ENCODE measurements around the gene NELFB. TPM values are rescaled to one million over a fixed set of nuclear protein-coding genes. Genes with fewer than 3 reads are reported as not detected.

NELFB gene
- total RNA-seq, 1 experiment from 2014 or later, result 17.8 TPM

- Histone ChIP-seq H3K27ac (ENCODE audit: low read length) (no peak overlapping the region), H2AFZ (ENCODE audit: low read length) (no peak overlapping the region), H3K27me3 (ENCODE audit: low read length) (no peaks in the 10 kb centered on the region), H3K79me2 (ENCODE audit: low read length) (no peaks in the 10 kb centered on the region), H3K4me2 (ENCODE audit: low read depth, low read length, poor library complexity, severe bottlenecking) (no peak overlapping the region), H3K36me3 (ENCODE audit: insufficient read depth, low read length) (no peaks in the 10 kb centered on the region), H3K4me1 (ENCODE audit: low read length) (peaks cover 10% of the 10 kb centered on the region), H3K9ac (ENCODE audit: low read length) (no peak overlapping the region), H3K4me3 (ENCODE audit: low read length) (no peak overlapping the region), H3K9me3 (ENCODE audit: low read length) (no peaks in the 10 kb centered on the region), H3K9me2 (replicated peaks; ENCODE audit: insufficient read depth, low read length) (no peaks in the 10 kb centered on the region), H4K20me1 (ENCODE audit: insufficient read depth, low read depth, low read length) (no peaks in the 10 kb centered on the region)
- no peak for DNase-seq
Measured at GRCh38 chr9:137317021-137317717, 62.0 kb downstream of the NELFB start.

DNA sequence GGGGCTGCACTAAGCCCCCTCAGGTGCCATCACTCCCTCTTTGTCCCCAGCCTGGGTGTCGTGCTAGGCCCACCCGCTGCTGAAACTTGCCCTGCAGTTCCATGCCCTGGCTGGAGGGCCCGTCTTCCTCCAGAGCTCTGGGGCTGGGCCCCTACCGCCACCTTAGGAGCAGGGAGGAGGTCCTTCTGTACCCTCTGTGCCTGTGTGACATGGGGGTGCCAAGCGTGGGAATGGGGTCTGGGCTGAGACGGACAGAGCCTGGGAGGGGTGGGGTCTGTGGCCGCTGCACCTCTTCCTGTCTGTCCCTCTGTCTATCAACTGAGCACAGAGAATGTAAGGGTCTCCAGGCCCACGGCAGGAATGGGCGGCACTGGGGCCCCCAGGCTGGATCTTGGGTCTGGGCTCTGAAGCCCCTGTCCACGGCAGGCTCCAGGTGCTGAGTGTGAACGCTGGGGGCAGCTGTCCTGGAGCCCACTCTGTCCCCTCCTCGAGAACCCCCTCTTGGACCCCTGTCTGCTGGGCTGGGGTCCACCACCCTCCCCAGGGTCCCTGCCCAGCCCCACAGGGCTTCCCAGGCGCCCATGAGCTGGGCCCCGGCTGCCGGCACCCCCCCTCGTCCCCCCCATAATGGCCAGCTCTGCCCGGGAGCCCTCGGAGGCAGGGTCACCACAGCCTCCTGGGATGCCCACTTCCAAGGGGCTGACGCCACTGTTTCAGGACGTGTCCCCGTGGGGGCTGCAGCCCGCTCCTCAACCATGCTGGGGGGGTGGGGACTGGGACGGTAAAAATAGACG is 62.8 kb downstream of the NELFB start:
- Histone ChIP-seq H3K27me3 (ENCODE audit: low read length) (no peaks in the 10 kb centered on the region), H3K36me3 (ENCODE audit: insufficient read depth, low read length) (no peaks in the 10 kb centered on the region), H2AFZ (ENCODE audit: low read length) (no peak overlapping the region), H3K9ac (ENCODE audit: low read length) (no peak overlapping the region), H3K9me2 (replicated peaks; ENCODE audit: insufficient read depth, low read length) (no peaks in the 10 kb centered on the region), H4K20me1 (ENCODE audit: insufficient read depth, low read depth, low read length) (no peaks in the 10 kb centered on the region), H3K9me3 (ENCODE audit: low read length) (no peaks in the 10 kb centered on the region), H3K79me2 (ENCODE audit: low read length) (no peaks in the 10 kb centered on the region), H3K4me3 (ENCODE audit: low read length) (no peak overlapping the region), H3K4me2 (ENCODE audit: low read depth, low read length, poor library complexity, severe bottlenecking) (no peak overlapping the region), H3K4me1 (ENCODE audit: low read length) (peaks cover 10% of the 10 kb centered on the region), H3K27ac (ENCODE audit: low read length) (no peak overlapping the region)
- DNase-seq, result no peak

DNA sequence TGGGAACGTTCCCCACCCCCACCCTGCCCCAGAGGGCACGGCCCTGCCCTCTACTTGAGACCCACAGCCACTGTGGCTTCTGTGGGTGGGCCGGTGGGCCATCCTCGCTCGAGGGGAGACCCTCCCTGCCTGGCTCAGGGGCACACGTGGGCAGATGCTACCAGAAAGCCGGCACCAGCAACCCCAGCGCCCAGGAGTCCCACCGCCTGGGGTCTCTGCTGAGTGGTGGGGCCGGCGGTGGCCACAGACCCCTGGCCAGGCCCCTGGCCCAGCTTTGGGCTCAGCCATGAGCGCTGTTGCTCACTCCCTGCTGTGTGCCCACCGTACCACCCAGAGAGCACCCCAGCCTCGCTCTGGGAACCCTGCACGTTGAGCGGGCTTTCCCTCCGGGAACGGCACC is 63.5 kb downstream of the NELFB start:
- Histone ChIP-seq H3K4me2 (ENCODE audit: low read depth, low read length, poor library complexity, severe bottlenecking) (no peak overlapping the region), H2AFZ (ENCODE audit: low read length) (no peak overlapping the region), H3K4me3 (ENCODE audit: low read length) (no peak overlapping the region), H3K36me3 (ENCODE audit: insufficient read depth, low read length) (no peaks in the 10 kb centered on the region), H3K9me2 (replicated peaks; ENCODE audit: insufficient read depth, low read length) (no peaks in the 10 kb centered on the region), H3K27ac (ENCODE audit: low read length) (no peak overlapping the region), H4K20me1 (ENCODE audit: insufficient read depth, low read depth, low read length) (no peaks in the 10 kb centered on the region), H3K4me1 (ENCODE audit: low read length) (peaks cover 10% of the 10 kb centered on the region), H3K27me3 (ENCODE audit: low read length) (no peaks in the 10 kb centered on the region), H3K9me3 (ENCODE audit: low read length) (no peaks in the 10 kb centered on the region), H3K79me2 (ENCODE audit: low read length) (no peaks in the 10 kb centered on the region), H3K9ac (ENCODE audit: low read length) (no peak overlapping the region)
- DNase-seq, result no peak

DNA sequence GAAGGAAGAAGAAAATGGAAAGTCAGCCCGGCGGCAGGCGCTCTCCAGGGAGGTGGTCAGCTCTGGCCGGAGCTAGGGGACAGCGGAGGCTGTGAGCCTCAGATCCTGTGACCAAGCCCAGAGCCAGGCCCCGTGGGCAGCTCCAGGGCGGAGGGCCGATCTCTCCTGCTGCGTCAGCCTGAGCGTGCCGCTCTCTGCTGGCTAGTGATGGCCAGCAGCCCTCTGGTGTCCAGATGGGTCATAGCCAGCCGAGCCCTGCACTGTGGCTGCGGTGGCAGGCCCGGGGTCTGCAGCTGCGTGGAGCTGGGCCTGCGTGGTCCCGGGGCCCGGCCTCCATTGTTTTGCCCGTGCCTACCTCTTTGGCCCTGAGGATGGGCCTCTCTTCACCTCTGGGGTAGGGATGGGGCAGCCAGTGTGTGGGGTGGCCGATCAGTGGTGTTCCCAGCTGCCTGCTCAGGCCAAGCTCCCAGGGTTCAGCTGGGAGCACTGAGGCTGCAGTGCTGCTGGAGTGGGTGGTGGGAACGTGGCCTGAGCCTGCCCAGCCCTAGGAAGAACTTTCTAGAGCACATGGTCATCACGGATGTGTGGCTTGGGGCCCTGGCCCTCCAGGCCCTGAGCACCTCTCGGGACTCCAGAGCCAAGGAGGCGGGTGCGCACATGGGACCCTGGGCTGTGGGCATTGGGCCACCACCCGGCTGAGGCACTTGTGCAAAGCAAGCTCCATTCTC is 64.0 kb downstream of the NELFB start:
- Histone ChIP-seq H3K9me2 (replicated peaks; ENCODE audit: insufficient read depth, low read length) (no peaks in the 10 kb centered on the region), H3K36me3 (ENCODE audit: insufficient read depth, low read length) (no peaks in the 10 kb centered on the region), H3K27ac (ENCODE audit: low read length) (no peak overlapping the region), H3K4me2 (ENCODE audit: low read depth, low read length, poor library complexity, severe bottlenecking) (no peak overlapping the region), H3K4me3 (ENCODE audit: low read length) (no peak overlapping the region), H3K4me1 (ENCODE audit: low read length) (peaks cover 10% of the 10 kb centered on the region), H3K79me2 (ENCODE audit: low read length) (no peaks in the 10 kb centered on the region), H2AFZ (ENCODE audit: low read length) (no peak overlapping the region), H3K27me3 (ENCODE audit: low read length) (no peaks in the 10 kb centered on the region), H3K9me3 (ENCODE audit: low read length) (no peaks in the 10 kb centered on the region), H3K9ac (ENCODE audit: low read length) (no peak overlapping the region), H4K20me1 (ENCODE audit: insufficient read depth, low read depth, low read length) (no peaks in the 10 kb centered on the region)
- no peak for DNase-seq

DNA sequence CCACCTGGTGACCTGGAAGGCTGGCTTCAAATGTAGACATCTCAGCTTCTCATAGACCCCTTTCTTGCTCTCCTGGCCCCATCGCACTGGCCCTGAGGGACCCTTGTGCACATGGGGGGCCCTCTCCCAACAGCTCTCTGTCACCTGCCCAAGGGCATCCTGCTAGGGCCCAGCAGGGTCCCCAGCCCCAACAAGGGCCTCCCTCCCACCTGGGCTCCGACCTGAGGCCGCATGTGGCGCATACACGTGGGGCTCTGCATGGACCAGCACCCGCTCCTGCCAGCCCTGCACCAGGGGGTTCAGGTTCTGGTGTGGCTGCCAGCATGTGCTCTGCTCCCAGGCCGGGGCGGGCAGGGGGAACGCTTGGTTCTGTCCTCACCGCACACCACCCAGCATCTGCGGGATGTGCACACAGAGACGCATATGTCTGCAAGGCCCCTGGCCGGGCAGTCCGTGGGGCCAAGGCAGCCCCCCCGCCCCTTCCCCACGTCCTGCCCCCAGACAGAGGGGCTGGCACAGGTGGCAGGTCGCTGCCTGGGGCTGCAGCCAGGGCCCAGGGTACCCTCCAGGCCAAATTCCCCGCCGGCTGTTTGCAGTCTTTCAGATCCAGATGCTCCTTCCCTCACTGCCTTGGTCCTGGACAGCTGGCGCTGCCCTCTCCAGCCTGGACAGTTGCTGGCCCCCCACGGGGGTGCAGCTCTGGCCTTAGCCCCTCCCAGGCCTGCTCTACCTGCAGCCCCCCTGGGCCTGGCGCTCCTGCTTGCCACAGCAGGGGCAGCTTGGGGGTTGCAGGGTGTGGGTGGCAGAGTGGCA is 64.8 kb downstream of the NELFB start:
- no peaks in the 10 kb centered on the region for H3K27me3 ChIP-seq (ENCODE audit: low read length)
- H2AFZ ChIP-seq (ENCODE audit: low read length), result peak overlapping the region; percentile 66; the same call in 1 of the 2 replicates
- H3K27ac ChIP-seq (ENCODE audit: low read length), result no peak overlapping the region

GRCh38 chr9:137320555-137321384 is 65.6 kb downstream of the NELFB start:
- H2AFZ ChIP-seq (ENCODE audit: low read length), result peak overlapping the region; percentile 66
- H3K27ac ChIP-seq (ENCODE audit: low read length), result no peak overlapping the region
- H3K79me2 ChIP-seq (ENCODE audit: low read length), result no peaks in the 10 kb centered on the region
- peak overlapping the region; percentile 12; the same call in 1 of the 2 replicates for H3K4me3 ChIP-seq (ENCODE audit: low read length)
- DNase-seq, result peak; percentile 74
- H4K20me1 ChIP-seq (ENCODE audit: insufficient read depth, low read depth, low read length), result no peaks in the 10 kb centered on the region
- no peaks in the 10 kb centered on the region for H3K27me3 ChIP-seq (ENCODE audit: low read length)
- no peaks in the 10 kb centered on the region for H3K9me3 ChIP-seq (ENCODE audit: low read length)
- no peaks in the 10 kb centered on the region for H3K36me3 ChIP-seq (ENCODE audit: insufficient read depth, low read length)
- H3K9ac ChIP-seq (ENCODE audit: low read length), result peak overlapping the region; percentile 56
- H3K4me1 ChIP-seq (ENCODE audit: low read length), result peaks cover 11% of the 10 kb centered on the region
- H3K4me2 ChIP-seq (ENCODE audit: low read depth, low read length, poor library complexity, severe bottlenecking), result peak overlapping the region; percentile 41
- H3K9me2 ChIP-seq (replicated peaks; ENCODE audit: insufficient read depth, low read length), result no peaks in the 10 kb centered on the region

More for the DNA sequence above, 64.8 kb downstream of the NELFB start:
- Histone ChIP-seq H3K79me2 (ENCODE audit: low read length) (no peaks in the 10 kb centered on the region), H3K9ac (ENCODE audit: low read length) (peak overlapping the region; percentile 56; the same call in 1 of the 2 replicates), H3K36me3 (ENCODE audit: insufficient read depth, low read length) (no peaks in the 10 kb centered on the region), H3K9me3 (ENCODE audit: low read length) (no peaks in the 10 kb centered on the region), H3K4me3 (ENCODE audit: low read length) (peak overlapping the region; percentile 12; the same call in 1 of the 2 replicates), H4K20me1 (ENCODE audit: insufficient read depth, low read depth, low read length) (no peaks in the 10 kb centered on the region), H3K4me1 (ENCODE audit: low read length) (peaks cover 10% of the 10 kb centered on the region), H3K9me2 (replicated peaks; ENCODE audit: insufficient read depth, low read length) (no peaks in the 10 kb centered on the region), H3K4me2 (ENCODE audit: low read depth, low read length, poor library complexity, severe bottlenecking) (peak overlapping the region; percentile 41)
- DNase-seq, result no peak

DNA sequence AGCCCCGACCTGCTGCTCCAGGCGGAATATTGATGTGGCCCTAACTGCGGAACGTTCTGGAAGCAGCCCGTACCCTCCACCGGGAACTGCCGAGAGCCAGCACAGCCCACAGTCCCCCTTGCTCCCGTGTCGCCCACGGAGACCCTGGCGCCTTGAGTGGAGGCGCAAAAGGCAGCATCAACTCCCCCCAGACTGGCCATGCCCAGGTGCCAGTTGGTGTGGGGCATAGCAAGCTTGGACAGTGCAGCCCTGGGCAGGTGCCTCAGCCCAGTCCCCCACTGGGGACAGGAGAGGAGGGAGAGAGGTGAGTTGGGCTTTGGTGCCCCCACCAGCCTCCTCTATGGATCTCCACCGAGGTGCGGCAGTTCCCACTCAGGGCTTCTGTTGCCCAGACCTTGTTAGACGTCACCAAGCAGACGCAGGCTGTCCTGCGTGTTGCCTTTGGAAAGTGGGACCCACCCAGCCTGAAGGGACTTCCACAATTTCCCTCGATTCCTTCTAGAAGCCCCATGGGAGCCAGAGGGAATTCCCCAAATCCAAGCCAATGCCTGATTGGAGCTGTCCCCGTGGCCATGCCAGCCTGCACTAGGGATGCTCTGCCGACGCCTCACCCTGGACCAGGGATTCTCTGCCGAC is 66.7 kb downstream of the NELFB start:
- H3K36me3 ChIP-seq (ENCODE audit: insufficient read depth, low read length), result no peaks in the 10 kb centered on the region
- no peaks in the 10 kb centered on the region for H3K9me3 ChIP-seq (ENCODE audit: low read length)
- no peaks in the 10 kb centered on the region for H3K9me2 ChIP-seq (replicated peaks; ENCODE audit: insufficient read depth, low read length)
- no peak for DNase-seq
- no peak overlapping the region for H3K27ac ChIP-seq (ENCODE audit: low read length)
- no peak overlapping the region for H2AFZ ChIP-seq (ENCODE audit: low read length)
- H3K9ac ChIP-seq (ENCODE audit: low read length), result no peak overlapping the region
- no peak overlapping the region for H3K4me3 ChIP-seq (ENCODE audit: low read length)
- no peaks in the 10 kb centered on the region for H3K27me3 ChIP-seq (ENCODE audit: low read length)
- H3K4me1 ChIP-seq (ENCODE audit: low read length), result peaks cover 22% of the 10 kb centered on the region
- no peaks in the 10 kb centered on the region for H3K79me2 ChIP-seq (ENCODE audit: low read length)
- H4K20me1 ChIP-seq (ENCODE audit: insufficient read depth, low read depth, low read length), result no peaks in the 10 kb centered on the region
- H3K4me2 ChIP-seq (ENCODE audit: low read depth, low read length, poor library complexity, severe bottlenecking), result no peak overlapping the region

Measured in Karpas-422 (cell line).